ENCODE measurements around the gene CD99L2. TPM values are rescaled to one million over a fixed set of nuclear protein-coding genes. Genes with fewer than 3 reads are reported as not detected.

Gene CD99L2
- total RNA-seq, 1 experiment from 2014 or later, result 9.4 TPM

- TF ChIP-seq FOXP4 (CRISPR knock-in tag; IDR thresholded peaks at IDR 0.05), result no peak
- TF ChIP-seq, protein P1, sequence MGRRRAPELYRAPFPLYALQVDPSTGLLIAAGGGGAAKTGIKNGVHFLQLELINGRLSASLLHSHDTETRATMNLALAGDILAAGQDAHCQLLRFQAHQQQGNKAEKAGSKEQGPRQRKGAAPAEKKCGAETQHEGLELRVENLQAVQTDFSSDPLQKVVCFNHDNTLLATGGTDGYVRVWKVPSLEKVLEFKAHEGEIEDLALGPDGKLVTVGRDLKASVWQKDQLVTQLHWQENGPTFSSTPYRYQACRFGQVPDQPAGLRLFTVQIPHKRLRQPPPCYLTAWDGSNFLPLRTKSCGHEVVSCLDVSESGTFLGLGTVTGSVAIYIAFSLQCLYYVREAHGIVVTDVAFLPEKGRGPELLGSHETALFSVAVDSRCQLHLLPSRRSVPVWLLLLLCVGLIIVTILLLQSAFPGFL (CRISPR knock-in tag; IDR thresholded peaks at IDR 0.05; ENCODE audit: borderline replicate concordance), result no peak
Measured at GRCh38 chrX:150771116-150771515, 127.4 kb downstream of the CD99L2 start (continued).

DNA sequence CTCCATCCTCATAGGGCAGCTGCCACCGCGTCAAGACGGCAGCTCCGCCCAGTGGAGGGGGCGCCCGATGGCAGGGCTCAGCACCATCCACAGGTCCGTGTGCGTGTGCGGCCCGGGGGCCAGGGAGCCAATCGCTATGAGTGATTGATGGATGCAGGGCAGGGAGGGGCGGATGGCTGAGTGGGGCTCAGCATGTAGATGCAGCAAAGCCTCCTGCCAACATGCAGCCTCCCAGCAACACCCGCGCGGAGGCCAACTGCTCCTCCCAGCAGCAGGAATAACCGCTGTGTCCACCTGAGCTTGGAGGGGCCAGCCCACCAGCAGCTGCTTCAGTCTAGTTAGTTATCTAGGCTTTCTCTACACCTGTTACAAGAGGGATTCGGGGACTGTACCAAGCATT is 127.8 kb downstream of the CD99L2 start:
- no peak overlapping the region for H3K4me3 Mint-ChIP-seq
- H3K9me3 Mint-ChIP-seq, result no peaks in the 10 kb centered on the region
- no peaks in the 10 kb centered on the region for H3K27me3 Mint-ChIP-seq (ENCODE audit: low read depth)
- no peak for ATAC-seq
- DNase-seq (ENCODE audit: low spot score), result no peak
- H3K4me1 Mint-ChIP-seq, result peaks cover 10% of the 10 kb centered on the region
- ChIA-PET CTCF (no interaction called here), POLR2A (no interaction called here)
- peaks cover 9% of the 10 kb centered on the region; the same call in 1 of the 2 replicates for H3K36me3 Mint-ChIP-seq
- no peak overlapping the region for H3K27ac Mint-ChIP-seq
- TF ChIP-seq FOXK1 (CRISPR knock-in tag; IDR thresholded peaks at IDR 0.05) (no peak), TEAD1 (CRISPR knock-in tag; IDR thresholded peaks at IDR 0.05) (no peak), ETV6 (CRISPR knock-in tag; IDR thresholded peaks at IDR 0.05) (no peak), ZNF263 (CRISPR knock-in tag; IDR thresholded peaks at IDR 0.05; ENCODE audit: low read depth) (no peak), TEAD4 (CRISPR knock-in tag; IDR thresholded peaks at IDR 0.05) (no peak)

DNA sequence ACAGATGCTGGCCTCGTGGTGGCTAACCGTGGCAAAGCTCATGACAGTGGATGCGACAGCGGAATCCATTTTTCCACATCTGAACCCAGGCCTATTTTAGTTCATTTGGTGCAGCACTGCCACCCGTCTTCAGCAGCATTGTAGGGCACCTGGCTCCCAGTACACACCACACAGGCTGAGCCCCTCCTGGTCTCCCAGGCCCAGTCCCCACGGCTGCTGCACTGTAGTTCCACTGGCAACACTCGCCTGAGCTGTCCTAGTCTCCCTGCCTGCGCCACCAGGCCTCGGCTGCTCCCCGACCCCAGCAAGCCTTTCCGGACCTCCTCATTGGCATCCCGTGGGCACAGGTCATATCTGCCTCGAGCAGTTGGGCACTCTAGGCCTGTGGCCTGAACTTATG is 129.1 kb downstream of the CD99L2 start:
- Mint-ChIP-seq H3K9me3 (no peaks in the 10 kb centered on the region), H3K27me3 (ENCODE audit: low read depth) (no peaks in the 10 kb centered on the region), H3K4me3 (no peak overlapping the region), H3K4me1 (peaks cover 16% of the 10 kb centered on the region), H3K36me3 (no peaks in the 10 kb centered on the region), H3K27ac (no peak overlapping the region)
- ChIA-PET CTCF (interaction anchor here (2.5 kb wide), 1 partner anchor 313 kb away, joined by 8 read pairs; no protein-coding TSS in a partner anchor), POLR2A (no interaction called here)
- ATAC-seq (no peak), DNase-seq (ENCODE audit: low spot score) (no peak)
- TF ChIP-seq CTCF (IDR thresholded peaks at IDR 0.05) (no peak), ATF1 (CRISPR knock-in tag; IDR thresholded peaks at IDR 0.05) (no peak), ESRRA (CRISPR knock-in tag; IDR thresholded peaks at IDR 0.05; ENCODE audit: borderline replicate concordance) (no peak), KAT7 (CRISPR knock-in tag; IDR thresholded peaks at IDR 0.05; ENCODE audit: borderline replicate concordance) (no peak), EMX1 (CRISPR knock-in tag; IDR thresholded peaks at IDR 0.05) (no peak), OVOL2 (CRISPR knock-in tag; IDR thresholded peaks at IDR 0.05; ENCODE audit: borderline replicate concordance) (no peak), IRF1 (CRISPR knock-in tag; IDR thresholded peaks at IDR 0.05) (no peak), PRRX2 (CRISPR knock-in tag; IDR thresholded peaks at IDR 0.05) (no peak), ZNF121 (CRISPR knock-in tag; IDR thresholded peaks at IDR 0.05) (no peak), ZMAT4 (CRISPR knock-in tag; IDR thresholded peaks at IDR 0.05) (no peak), ATF3 (CRISPR knock-in tag; conservative IDR thresholded peaks at IDR 0.05) (no peak), GABPB1 (CRISPR knock-in tag; IDR thresholded peaks at IDR 0.05) (no peak), NR2C2 (CRISPR knock-in tag; IDR thresholded peaks at IDR 0.05) (no peak)
- TF ChIP-seq, protein P2, sequence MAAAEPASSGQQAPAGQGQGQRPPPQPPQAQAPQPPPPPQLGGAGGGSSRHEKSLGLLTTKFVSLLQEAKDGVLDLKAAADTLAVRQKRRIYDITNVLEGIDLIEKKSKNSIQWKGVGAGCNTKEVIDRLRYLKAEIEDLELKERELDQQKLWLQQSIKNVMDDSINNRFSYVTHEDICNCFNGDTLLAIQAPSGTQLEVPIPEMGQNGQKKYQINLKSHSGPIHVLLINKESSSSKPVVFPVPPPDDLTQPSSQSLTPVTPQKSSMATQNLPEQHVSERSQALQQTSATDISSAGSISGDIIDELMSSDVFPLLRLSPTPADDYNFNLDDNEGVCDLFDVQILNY (CRISPR knock-in tag; IDR thresholded peaks at IDR 0.05), result no peak
- TF ChIP-seq, protein P3, sequence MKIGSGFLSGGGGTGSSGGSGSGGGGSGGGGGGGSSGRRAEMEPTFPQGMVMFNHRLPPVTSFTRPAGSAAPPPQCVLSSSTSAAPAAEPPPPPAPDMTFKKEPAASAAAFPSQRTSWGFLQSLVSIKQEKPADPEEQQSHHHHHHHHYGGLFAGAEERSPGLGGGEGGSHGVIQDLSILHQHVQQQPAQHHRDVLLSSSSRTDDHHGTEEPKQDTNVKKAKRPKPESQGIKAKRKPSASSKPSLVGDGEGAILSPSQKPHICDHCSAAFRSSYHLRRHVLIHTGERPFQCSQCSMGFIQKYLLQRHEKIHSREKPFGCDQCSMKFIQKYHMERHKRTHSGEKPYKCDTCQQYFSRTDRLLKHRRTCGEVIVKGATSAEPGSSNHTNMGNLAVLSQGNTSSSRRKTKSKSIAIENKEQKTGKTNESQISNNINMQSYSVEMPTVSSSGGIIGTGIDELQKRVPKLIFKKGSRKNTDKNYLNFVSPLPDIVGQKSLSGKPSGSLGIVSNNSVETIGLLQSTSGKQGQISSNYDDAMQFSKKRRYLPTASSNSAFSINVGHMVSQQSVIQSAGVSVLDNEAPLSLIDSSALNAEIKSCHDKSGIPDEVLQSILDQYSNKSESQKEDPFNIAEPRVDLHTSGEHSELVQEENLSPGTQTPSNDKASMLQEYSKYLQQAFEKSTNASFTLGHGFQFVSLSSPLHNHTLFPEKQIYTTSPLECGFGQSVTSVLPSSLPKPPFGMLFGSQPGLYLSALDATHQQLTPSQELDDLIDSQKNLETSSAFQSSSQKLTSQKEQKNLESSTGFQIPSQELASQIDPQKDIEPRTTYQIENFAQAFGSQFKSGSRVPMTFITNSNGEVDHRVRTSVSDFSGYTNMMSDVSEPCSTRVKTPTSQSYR (CRISPR knock-in tag; IDR thresholded peaks at IDR 0.05), result no peak
- TF ChIP-seq, protein P4, sequence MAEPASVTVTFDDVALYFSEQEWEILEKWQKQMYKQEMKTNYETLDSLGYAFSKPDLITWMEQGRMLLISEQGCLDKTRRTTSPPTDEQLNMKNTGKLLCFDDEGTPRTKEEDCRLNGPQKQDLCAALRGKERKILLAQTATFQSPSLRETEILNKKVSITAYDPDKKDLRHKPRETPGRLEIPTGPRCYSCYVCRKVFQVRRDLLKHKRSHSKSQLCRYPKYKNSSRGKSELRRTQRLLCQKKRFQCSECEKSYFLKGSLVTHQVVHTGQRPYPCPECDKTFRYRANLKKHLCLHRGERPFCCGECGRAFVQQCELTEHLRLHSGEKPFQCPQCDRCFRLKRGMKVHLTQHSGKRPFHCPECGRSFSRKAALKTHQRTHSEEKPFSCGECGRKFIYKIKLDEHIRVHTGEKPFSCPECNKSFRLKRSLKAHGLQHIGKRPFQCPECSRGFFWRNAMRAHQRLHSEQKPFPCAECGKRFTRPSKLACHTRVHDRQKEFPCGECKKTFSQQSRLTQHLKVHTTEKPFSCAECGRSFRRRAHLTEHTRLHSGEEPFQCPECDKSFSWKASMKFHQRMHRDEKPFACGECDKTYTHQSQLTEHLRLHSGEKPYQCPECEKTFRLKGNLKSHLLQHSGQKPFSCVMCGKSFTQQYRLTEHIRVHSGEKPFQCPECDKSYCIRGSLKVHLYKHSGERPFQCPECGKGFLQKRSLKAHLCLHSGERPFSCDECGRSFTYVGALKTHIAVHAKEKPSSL (CRISPR knock-in tag; conservative IDR thresholded peaks at IDR 0.05), result no peak
